ENCODE results near the gene ACTL6B.

Gene ACTL6B

GRCh38 chr7:100630066-100630465 lies 26.2 kb downstream of the ACTL6B start:
- peaks cover 6% of the 10 kb centered on the region for H3K27me3 ChIP-seq (ENCODE audit: insufficient read depth, insufficient read length)
- TF ChIP-seq SUZ12 (IDR thresholded peaks at IDR 0.05; ENCODE audit: extremely low read depth, insufficient read depth, insufficient read length) (no peak), YY1 (IDR thresholded peaks at IDR 0.05; ENCODE audit: insufficient read depth, insufficient read length) (no peak), ZNF274 (IDR thresholded peaks at IDR 0.05; ENCODE audit: low read depth, low read length) (no peak)
- no peak overlapping the region for H3K4me3 ChIP-seq (ENCODE audit: insufficient read length, low read depth)
- H3K36me3 ChIP-seq (ENCODE audit: insufficient read depth, insufficient read length, low read length): no peaks in the 10 kb centered on the region
- DNase-seq (ENCODE audit: low read depth, low spot score): no peak
- no peak overlapping the region for H3K9ac ChIP-seq (ENCODE audit: insufficient read length, low read depth)
- H3K9me3 ChIP-seq (ENCODE audit: insufficient read depth, low read length): no peaks in the 10 kb centered on the region
- H3K4me1 ChIP-seq (ENCODE audit: insufficient read depth, insufficient read length): peaks cover 4% of the 10 kb centered on the region

GRCh38 chr7:100629117-100629716 lies 27.0 kb downstream of the ACTL6B start:
- Histone ChIP-seq H3K4me3 (ENCODE audit: insufficient read length, low read depth) (no peak overlapping the region), H3K9me3 (ENCODE audit: insufficient read depth, low read length) (no peaks in the 10 kb centered on the region), H3K9ac (ENCODE audit: insufficient read length, low read depth) (no peak overlapping the region), H3K36me3 (ENCODE audit: insufficient read depth, insufficient read length, low read length) (no peaks in the 10 kb centered on the region), H3K4me1 (ENCODE audit: insufficient read depth, insufficient read length) (peaks cover 4% of the 10 kb centered on the region), H3K27me3 (ENCODE audit: insufficient read depth, insufficient read length) (peaks cover 6% of the 10 kb centered on the region)
- TF ChIP-seq YY1 (IDR thresholded peaks at IDR 0.05; ENCODE audit: insufficient read depth, insufficient read length) (no peak), SUZ12 (IDR thresholded peaks at IDR 0.05; ENCODE audit: extremely low read depth, insufficient read depth, insufficient read length) (no peak), ZNF274 (IDR thresholded peaks at IDR 0.05; ENCODE audit: low read depth, low read length) (no peak)
- DNase-seq (ENCODE audit: low read depth, low spot score): peak; percentile 51

GRCh38 chr7:100627238-100627549 lies 29.1 kb downstream of the ACTL6B start:
- Histone ChIP-seq H3K9me3 (ENCODE audit: insufficient read depth, low read length) (no peaks in the 10 kb centered on the region), H3K36me3 (ENCODE audit: insufficient read depth, insufficient read length, low read length) (no peaks in the 10 kb centered on the region), H3K27me3 (ENCODE audit: insufficient read depth, insufficient read length) (peaks cover 6% of the 10 kb centered on the region), H3K4me3 (ENCODE audit: insufficient read length, low read depth) (peak overlapping the region; percentile 29), H3K9ac (ENCODE audit: insufficient read length, low read depth) (peak overlapping the region; percentile 61), H3K4me1 (ENCODE audit: insufficient read depth, insufficient read length) (peaks cover 4% of the 10 kb centered on the region)
- no peak for TF ChIP-seq ZNF274 (IDR thresholded peaks at IDR 0.05; ENCODE audit: low read depth, low read length)
- TF ChIP-seq SUZ12 (IDR thresholded peaks at IDR 0.05; ENCODE audit: extremely low read depth, insufficient read depth, insufficient read length): no peak
- no peak for TF ChIP-seq YY1 (IDR thresholded peaks at IDR 0.05; ENCODE audit: insufficient read depth, insufficient read length)
- no peak for DNase-seq (ENCODE audit: low read depth, low spot score)

- no peaks in the 10 kb centered on the region for H3K36me3 ChIP-seq (ENCODE audit: insufficient read depth, insufficient read length, low read length)
- no peak for TF ChIP-seq SUZ12 (IDR thresholded peaks at IDR 0.05; ENCODE audit: extremely low read depth, insufficient read depth, insufficient read length)
- no peak for TF ChIP-seq YY1 (IDR thresholded peaks at IDR 0.05; ENCODE audit: insufficient read depth, insufficient read length)
- TF ChIP-seq ZNF274 (IDR thresholded peaks at IDR 0.05; ENCODE audit: low read depth, low read length): no peak
- no peak for DNase-seq (ENCODE audit: low read depth, low spot score)
- peak overlapping the region; percentile 61 for H3K9ac ChIP-seq (ENCODE audit: insufficient read length, low read depth)
- H3K4me1 ChIP-seq (ENCODE audit: insufficient read depth, insufficient read length): peaks cover 4% of the 10 kb centered on the region
- H3K27me3 ChIP-seq (ENCODE audit: insufficient read depth, insufficient read length): peaks cover 6% of the 10 kb centered on the region
- H3K9me3 ChIP-seq (ENCODE audit: insufficient read depth, low read length): no peaks in the 10 kb centered on the region
- H3K4me3 ChIP-seq (ENCODE audit: insufficient read length, low read depth): peak overlapping the region; percentile 29
These were observed 29.6 kb downstream of the ACTL6B start for GRCh38 chr7:100626530-100627237.

- no peak overlapping the region for H3K9ac ChIP-seq (ENCODE audit: insufficient read length, low read depth)
- no peak overlapping the region for H3K4me3 ChIP-seq (ENCODE audit: insufficient read length, low read depth)
- H3K9me3 ChIP-seq (ENCODE audit: insufficient read depth, low read length): no peaks in the 10 kb centered on the region
- H3K36me3 ChIP-seq (ENCODE audit: insufficient read depth, insufficient read length, low read length): no peaks in the 10 kb centered on the region
- TF ChIP-seq SUZ12 (IDR thresholded peaks at IDR 0.05; ENCODE audit: extremely low read depth, insufficient read depth, insufficient read length) (no peak), ZNF274 (IDR thresholded peaks at IDR 0.05; ENCODE audit: low read depth, low read length) (no peak), YY1 (IDR thresholded peaks at IDR 0.05; ENCODE audit: insufficient read depth, insufficient read length) (no peak)
- H3K4me1 ChIP-seq (ENCODE audit: insufficient read depth, insufficient read length): peaks cover 2% of the 10 kb centered on the region
- DNase-seq (ENCODE audit: low read depth, low spot score): no peak
- peaks cover 6% of the 10 kb centered on the region for H3K27me3 ChIP-seq (ENCODE audit: insufficient read depth, insufficient read length)
These were observed 30.2 kb downstream of the ACTL6B start for GRCh38 chr7:100626055-100626454.

- H3K4me3 ChIP-seq (ENCODE audit: insufficient read length, low read depth): no peak overlapping the region
- no peaks in the 10 kb centered on the region for H3K9me3 ChIP-seq (ENCODE audit: insufficient read depth, low read length)
- H3K27me3 ChIP-seq (ENCODE audit: insufficient read depth, insufficient read length): peaks cover 6% of the 10 kb centered on the region
- DNase-seq (ENCODE audit: low read depth, low spot score): no peak
- no peaks in the 10 kb centered on the region for H3K36me3 ChIP-seq (ENCODE audit: insufficient read depth, insufficient read length, low read length)
- H3K9ac ChIP-seq (ENCODE audit: insufficient read length, low read depth): no peak overlapping the region
- TF ChIP-seq YY1 (IDR thresholded peaks at IDR 0.05; ENCODE audit: insufficient read depth, insufficient read length) (no peak), ZNF274 (IDR thresholded peaks at IDR 0.05; ENCODE audit: low read depth, low read length) (no peak), SUZ12 (IDR thresholded peaks at IDR 0.05; ENCODE audit: extremely low read depth, insufficient read depth, insufficient read length) (no peak)
- peaks cover 2% of the 10 kb centered on the region for H3K4me1 ChIP-seq (ENCODE audit: insufficient read depth, insufficient read length)
These were observed 32.1 kb downstream of the ACTL6B start for GRCh38 chr7:100623951-100624824.

- no peak for TF ChIP-seq ZNF274 (IDR thresholded peaks at IDR 0.05; ENCODE audit: low read depth, low read length)
- no peaks in the 10 kb centered on the region for H3K9me3 ChIP-seq (ENCODE audit: insufficient read depth, low read length)
These were observed 34.7 kb downstream of the ACTL6B start for GRCh38 chr7:100621554-100621953.

More at GRCh38 chr7:100621554-100621953, 34.7 kb downstream of the ACTL6B start:
- no peak for DNase-seq (ENCODE audit: low read depth, low spot score)
- H3K36me3 ChIP-seq (ENCODE audit: insufficient read depth, insufficient read length, low read length): no peaks in the 10 kb centered on the region
- no peak overlapping the region for H3K4me3 ChIP-seq (ENCODE audit: insufficient read length, low read depth)
- no peak overlapping the region for H3K9ac ChIP-seq (ENCODE audit: insufficient read length, low read depth)
- H3K4me1 ChIP-seq (ENCODE audit: insufficient read depth, insufficient read length): no peaks in the 10 kb centered on the region
- peaks cover 6% of the 10 kb centered on the region for H3K27me3 ChIP-seq (ENCODE audit: insufficient read depth, insufficient read length)
